ENCODE data around the gene FCGR1A.
"Not testable (repeated sequence)": the region's sequence is repeated elsewhere in the genome, so short reads cannot be mapped to it uniquely, and the experiment has no call there.

DNA sequence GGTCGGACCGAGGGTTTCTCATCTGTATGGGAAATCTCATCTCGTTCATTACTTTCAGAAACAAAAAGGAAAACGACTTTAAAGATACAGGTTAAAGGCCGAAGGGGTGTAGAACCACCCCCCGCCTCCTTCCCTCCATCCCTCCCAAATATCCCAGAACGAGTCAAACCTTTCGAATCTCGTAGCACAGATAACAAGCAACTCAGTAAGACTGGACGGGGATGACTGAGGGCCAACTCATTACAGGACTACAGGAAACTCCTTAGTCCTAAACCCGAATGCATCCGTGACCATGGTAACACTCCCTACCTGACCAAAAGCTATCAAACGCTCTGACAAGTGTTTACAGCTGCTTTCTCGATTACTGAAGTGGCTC lies 29.0 kb downstream of the FCGR1A start:
- TF ChIP-seq, protein P1, sequence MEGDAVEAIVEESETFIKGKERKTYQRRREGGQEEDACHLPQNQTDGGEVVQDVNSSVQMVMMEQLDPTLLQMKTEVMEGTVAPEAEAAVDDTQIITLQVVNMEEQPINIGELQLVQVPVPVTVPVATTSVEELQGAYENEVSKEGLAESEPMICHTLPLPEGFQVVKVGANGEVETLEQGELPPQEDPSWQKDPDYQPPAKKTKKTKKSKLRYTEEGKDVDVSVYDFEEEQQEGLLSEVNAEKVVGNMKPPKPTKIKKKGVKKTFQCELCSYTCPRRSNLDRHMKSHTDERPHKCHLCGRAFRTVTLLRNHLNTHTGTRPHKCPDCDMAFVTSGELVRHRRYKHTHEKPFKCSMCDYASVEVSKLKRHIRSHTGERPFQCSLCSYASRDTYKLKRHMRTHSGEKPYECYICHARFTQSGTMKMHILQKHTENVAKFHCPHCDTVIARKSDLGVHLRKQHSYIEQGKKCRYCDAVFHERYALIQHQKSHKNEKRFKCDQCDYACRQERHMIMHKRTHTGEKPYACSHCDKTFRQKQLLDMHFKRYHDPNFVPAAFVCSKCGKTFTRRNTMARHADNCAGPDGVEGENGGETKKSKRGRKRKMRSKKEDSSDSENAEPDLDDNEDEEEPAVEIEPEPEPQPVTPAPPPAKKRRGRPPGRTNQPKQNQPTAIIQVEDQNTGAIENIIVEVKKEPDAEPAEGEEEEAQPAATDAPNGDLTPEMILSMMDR (IDR thresholded peaks at IDR 0.05) = not testable (repeated sequence)
- not testable (repeated sequence) for TF ChIP-seq POLR2A, EP300 (IDR thresholded peaks at IDR 0.05)
